ENCODE data around the gene LTBP4. TPM values are rescaled to one million over a fixed set of nuclear protein-coding genes. Genes with fewer than 3 reads are reported as not detected.

LTBP4 gene
- total and polyA plus RNA-seq, 2 of the 13 experiments (the other 11 are each of a cell fraction or from before 2014, with no cell fraction given), result 0.86 to 2.3 TPM

DNA sequence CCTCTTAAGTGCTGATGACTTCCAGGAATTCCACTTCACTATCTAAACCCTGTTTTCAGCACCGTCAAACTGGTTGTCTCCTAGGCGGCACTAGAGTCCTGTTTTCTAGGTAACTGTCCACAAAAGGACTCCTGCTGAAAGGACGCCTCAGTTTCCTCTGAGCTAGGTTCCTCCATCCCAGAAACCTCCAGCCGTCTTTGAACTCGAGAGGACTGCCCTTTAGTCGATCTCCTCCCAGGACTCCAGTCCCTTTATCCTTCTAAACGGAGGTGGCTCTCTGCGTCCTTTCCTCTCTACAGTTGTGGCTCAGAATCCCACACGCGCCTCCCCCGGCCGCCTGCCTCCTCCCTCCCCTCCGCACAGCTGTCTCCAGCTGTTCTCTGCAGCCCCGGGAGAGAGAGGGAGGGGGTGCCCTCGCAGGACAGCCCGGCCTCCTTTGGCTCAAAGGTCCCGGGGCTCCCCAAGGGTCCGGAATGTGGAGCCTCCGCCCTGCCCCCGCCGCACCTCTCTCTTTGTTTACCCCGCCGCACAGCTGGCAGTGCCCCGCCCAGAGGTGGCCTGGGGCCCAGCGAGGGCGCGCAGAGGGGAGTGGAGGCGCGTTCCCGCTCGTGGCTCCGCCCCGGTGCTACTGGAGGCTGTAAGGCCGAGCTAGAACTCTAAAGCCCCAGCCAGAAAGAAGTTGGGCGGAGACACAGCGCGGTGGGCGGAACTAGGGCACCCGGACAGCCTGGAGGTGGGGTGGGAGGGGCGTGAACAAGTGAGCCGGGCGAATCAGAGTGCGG, 2.4 kb downstream of the LTBP4 start (continued):
- no peak; the same call in 1 of the 2 replicates for TF ChIP-seq ZNF205 (CRISPR knock-in tag; IDR thresholded peaks at IDR 0.05)
- peak; percentile 79 for TF ChIP-seq ZNF777 (CRISPR knock-in tag; IDR thresholded peaks at IDR 0.05)
- no peak; the same call in 1 of the 2 replicates for TF ChIP-seq KLF15 (CRISPR knock-in tag; IDR thresholded peaks at IDR 0.05; ENCODE audit: borderline replicate concordance)
- TF ChIP-seq ASH2L (IDR thresholded peaks at IDR 0.05; ENCODE audit: insufficient read length, low read depth, low read length), result peak; percentile 91
- TF ChIP-seq, protein P1, sequence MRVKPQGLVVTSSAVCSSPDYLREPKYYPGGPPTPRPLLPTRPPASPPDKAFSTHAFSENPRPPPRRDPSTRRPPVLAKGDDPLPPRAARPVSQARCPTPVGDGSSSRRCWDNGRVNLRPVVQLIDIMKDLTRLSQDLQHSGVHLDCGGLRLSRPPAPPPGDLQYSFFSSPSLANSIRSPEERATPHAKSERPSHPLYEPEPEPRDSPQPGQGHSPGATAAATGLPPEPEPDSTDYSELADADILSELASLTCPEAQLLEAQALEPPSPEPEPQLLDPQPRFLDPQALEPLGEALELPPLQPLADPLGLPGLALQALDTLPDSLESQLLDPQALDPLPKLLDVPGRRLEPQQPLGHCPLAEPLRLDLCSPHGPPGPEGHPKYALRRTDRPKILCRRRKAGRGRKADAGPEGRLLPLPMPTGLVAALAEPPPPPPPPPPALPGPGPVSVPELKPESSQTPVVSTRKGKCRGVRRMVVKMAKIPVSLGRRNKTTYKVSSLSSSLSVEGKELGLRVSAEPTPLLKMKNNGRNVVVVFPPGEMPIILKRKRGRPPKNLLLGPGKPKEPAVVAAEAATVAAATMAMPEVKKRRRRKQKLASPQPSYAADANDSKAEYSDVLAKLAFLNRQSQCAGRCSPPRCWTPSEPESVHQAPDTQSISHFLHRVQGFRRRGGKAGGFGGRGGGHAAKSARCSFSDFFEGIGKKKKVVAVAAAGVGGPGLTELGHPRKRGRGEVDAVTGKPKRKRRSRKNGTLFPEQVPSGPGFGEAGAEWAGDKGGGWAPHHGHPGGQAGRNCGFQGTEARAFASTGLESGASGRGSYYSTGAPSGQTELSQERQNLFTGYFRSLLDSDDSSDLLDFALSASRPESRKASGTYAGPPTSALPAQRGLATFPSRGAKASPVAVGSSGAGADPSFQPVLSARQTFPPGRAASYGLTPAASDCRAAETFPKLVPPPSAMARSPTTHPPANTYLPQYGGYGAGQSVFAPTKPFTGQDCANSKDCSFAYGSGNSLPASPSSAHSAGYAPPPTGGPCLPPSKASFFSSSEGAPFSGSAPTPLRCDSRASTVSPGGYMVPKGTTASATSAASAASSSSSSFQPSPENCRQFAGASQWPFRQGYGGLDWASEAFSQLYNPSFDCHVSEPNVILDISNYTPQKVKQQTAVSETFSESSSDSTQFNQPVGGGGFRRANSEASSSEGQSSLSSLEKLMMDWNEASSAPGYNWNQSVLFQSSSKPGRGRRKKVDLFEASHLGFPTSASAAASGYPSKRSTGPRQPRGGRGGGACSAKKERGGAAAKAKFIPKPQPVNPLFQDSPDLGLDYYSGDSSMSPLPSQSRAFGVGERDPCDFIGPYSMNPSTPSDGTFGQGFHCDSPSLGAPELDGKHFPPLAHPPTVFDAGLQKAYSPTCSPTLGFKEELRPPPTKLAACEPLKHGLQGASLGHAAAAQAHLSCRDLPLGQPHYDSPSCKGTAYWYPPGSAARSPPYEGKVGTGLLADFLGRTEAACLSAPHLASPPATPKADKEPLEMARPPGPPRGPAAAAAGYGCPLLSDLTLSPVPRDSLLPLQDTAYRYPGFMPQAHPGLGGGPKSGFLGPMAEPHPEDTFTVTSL (CRISPR knock-in tag; IDR thresholded peaks at IDR 0.05; ENCODE audit: borderline replicate concordance), result peak; percentile 59; the same call in 1 of the 2 replicates
- peak; percentile 29; the same call in 1 of the 2 replicates for TF ChIP-seq CEBPG (CRISPR knock-in tag; IDR thresholded peaks at IDR 0.05)
- TF ChIP-seq, protein P2, sequence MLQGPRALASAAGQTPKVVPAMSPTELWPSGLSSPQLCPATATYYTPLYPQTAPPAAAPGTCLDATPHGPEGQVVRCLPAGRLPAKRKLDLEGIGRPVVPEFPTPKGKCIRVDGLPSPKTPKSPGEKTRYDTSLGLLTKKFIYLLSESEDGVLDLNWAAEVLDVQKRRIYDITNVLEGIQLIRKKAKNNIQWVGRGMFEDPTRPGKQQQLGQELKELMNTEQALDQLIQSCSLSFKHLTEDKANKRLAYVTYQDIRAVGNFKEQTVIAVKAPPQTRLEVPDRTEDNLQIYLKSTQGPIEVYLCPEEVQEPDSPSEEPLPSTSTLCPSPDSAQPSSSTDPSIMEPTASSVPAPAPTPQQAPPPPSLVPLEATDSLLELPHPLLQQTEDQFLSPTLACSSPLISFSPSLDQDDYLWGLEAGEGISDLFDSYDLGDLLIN (CRISPR knock-in tag; IDR thresholded peaks at IDR 0.05; ENCODE audit: borderline replicate concordance), result no peak
- TF ChIP-seq FOXM1 (CRISPR knock-in tag; IDR thresholded peaks at IDR 0.05), result no peak
- TF ChIP-seq TBP (CRISPR knock-in tag; IDR thresholded peaks at IDR 0.05), result no peak
- TF ChIP-seq TGIF2 (CRISPR knock-in tag; IDR thresholded peaks at IDR 0.05), result peak; percentile 32; the same call in 1 of the 2 replicates
- peak; percentile 94 for TF ChIP-seq ZNF878 (CRISPR knock-in tag; IDR thresholded peaks at IDR 0.05)
- TF ChIP-seq MED13 (CRISPR knock-in tag; IDR thresholded peaks at IDR 0.05), result peak; percentile 69
- peak; percentile 20 for TF ChIP-seq AGO2 (optimal IDR thresholded peaks at IDR 0.05; ENCODE audit: low read depth, low read length)
- TF ChIP-seq, protein P3, sequence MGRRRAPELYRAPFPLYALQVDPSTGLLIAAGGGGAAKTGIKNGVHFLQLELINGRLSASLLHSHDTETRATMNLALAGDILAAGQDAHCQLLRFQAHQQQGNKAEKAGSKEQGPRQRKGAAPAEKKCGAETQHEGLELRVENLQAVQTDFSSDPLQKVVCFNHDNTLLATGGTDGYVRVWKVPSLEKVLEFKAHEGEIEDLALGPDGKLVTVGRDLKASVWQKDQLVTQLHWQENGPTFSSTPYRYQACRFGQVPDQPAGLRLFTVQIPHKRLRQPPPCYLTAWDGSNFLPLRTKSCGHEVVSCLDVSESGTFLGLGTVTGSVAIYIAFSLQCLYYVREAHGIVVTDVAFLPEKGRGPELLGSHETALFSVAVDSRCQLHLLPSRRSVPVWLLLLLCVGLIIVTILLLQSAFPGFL (CRISPR knock-in tag; IDR thresholded peaks at IDR 0.05), result no peak
- TF ChIP-seq ZNF331 (CRISPR knock-in tag; IDR thresholded peaks at IDR 0.05), result peak; percentile 82
- 0 out of 2 replicates have a peak, but pooled peaks have one; percentile 30 for TF ChIP-seq ZNF720 (CRISPR knock-in tag; IDR thresholded peaks at IDR 0.05)
- 0 out of 2 replicates have a peak, but pooled peaks have one; percentile 36 for TF ChIP-seq ZNF143 (CRISPR knock-in tag; IDR thresholded peaks at IDR 0.05)
- TF ChIP-seq KDM2A (CRISPR knock-in tag; IDR thresholded peaks at IDR 0.05; ENCODE audit: borderline replicate concordance, low read depth), result peak; percentile 89
- peak; percentile 16; the same call in 1 of the 2 replicates for TF ChIP-seq SNAPC2 (CRISPR knock-in tag; IDR thresholded peaks at IDR 0.05)
- TF ChIP-seq ZNF556 (CRISPR knock-in tag; IDR thresholded peaks at IDR 0.05; ENCODE audit: borderline replicate concordance), result peak; percentile 90; the same call in 1 of the 2 replicates
- peak; percentile 36 for TF ChIP-seq RBM39 (IDR thresholded peaks at IDR 0.05; ENCODE audit: low read depth, low read length, poor library complexity, severe bottlenecking)
- TF ChIP-seq SPEN (CRISPR knock-in tag; IDR thresholded peaks at IDR 0.05; ENCODE audit: low read depth), result peak; percentile 75; the same call in 1 of the 2 replicates
- no peak for TF ChIP-seq ELF4 (CRISPR knock-in tag; IDR thresholded peaks at IDR 0.05; ENCODE audit: borderline replicate concordance)

Measured in HepG2 (cell line).